ENCODE data around the gene CDKAL1. TPM values are rescaled to one million over a fixed set of nuclear protein-coding genes. Genes with fewer than 3 reads are reported as not detected.

The CDKAL1 gene
- total and polyA plus RNA-seq, 2 donors = 9.8 to 19.9 TPM

GRCh38 chr6:21274851-21275250 lies 740.6 kb downstream of the CDKAL1 start:
- Histone ChIP-seq H3K9me3 (ENCODE audit: control insufficient read depth in 2 of 2, insufficient read depth in 1 of 2, low read length in 1 of 2) (no peaks in the 10 kb centered on the region), H3K36me3 (ENCODE audit: control insufficient read depth in 2 of 2, insufficient read depth in 2 of 2, low read length in 1 of 2) (no peaks in the 10 kb centered on the region), H3K4me3 (ENCODE audit: low read length in 2 of 2) (no peak overlapping the region), H3K4me1 (ENCODE audit: control insufficient read depth in 2 of 2, insufficient read depth in 2 of 2, low read length in 2 of 2) (no peaks in the 10 kb centered on the region), H3K27ac (ENCODE audit: low read depth in 1 of 2, low read length in 1 of 2) (no peak overlapping the region), H3K27me3 (ENCODE audit: control insufficient read depth in 2 of 2, insufficient read depth in 1 of 2, low read length in 1 of 2) (no peaks in the 10 kb centered on the region)
- 92% methylated on average over 6 of the region's 6 CpGs for WGBS
- no peak for DNase-seq (ENCODE audit: low read depth in 6 of 9, low spot score in 9 of 9)

- Histone ChIP-seq H3K9me3 (ENCODE audit: control insufficient read depth in 2 of 2, insufficient read depth in 1 of 2, low read length in 1 of 2) (no peaks in the 10 kb centered on the region), H3K4me1 (ENCODE audit: control insufficient read depth in 2 of 2, insufficient read depth in 2 of 2, low read length in 2 of 2) (no peaks in the 10 kb centered on the region), H3K36me3 (ENCODE audit: control insufficient read depth in 2 of 2, insufficient read depth in 2 of 2, low read length in 1 of 2) (no peaks in the 10 kb centered on the region), H3K4me3 (ENCODE audit: low read length in 2 of 2) (no peak overlapping the region), H3K27me3 (ENCODE audit: control insufficient read depth in 2 of 2, insufficient read depth in 1 of 2, low read length in 1 of 2) (no peaks in the 10 kb centered on the region), H3K27ac (ENCODE audit: low read depth in 1 of 2, low read length in 1 of 2) (no peak overlapping the region)
- 94% methylated on average over 7 of the region's 7 CpGs for WGBS
- no peak for DNase-seq (ENCODE audit: low read depth in 6 of 9, low spot score in 9 of 9)
Observed at GRCh38 chr6:21277601-21278374, 743.5 kb downstream of the CDKAL1 start.

- no peaks in the 10 kb centered on the region for H3K36me3 ChIP-seq (ENCODE audit: control insufficient read depth in 2 of 2, insufficient read depth in 2 of 2, low read length in 1 of 2)
- no peaks in the 10 kb centered on the region for H3K4me1 ChIP-seq (ENCODE audit: control insufficient read depth in 2 of 2, insufficient read depth in 2 of 2, low read length in 2 of 2)
- H3K4me3 ChIP-seq (ENCODE audit: low read length in 2 of 2) = no peak overlapping the region
- no peaks in the 10 kb centered on the region for H3K27me3 ChIP-seq (ENCODE audit: control insufficient read depth in 2 of 2, insufficient read depth in 1 of 2, low read length in 1 of 2)
- no peak overlapping the region for H3K27ac ChIP-seq (ENCODE audit: low read depth in 1 of 2, low read length in 1 of 2)
- 91% methylated on average over 4 of the region's 4 CpGs for WGBS
- no peaks in the 10 kb centered on the region for H3K9me3 ChIP-seq (ENCODE audit: control insufficient read depth in 2 of 2, insufficient read depth in 1 of 2, low read length in 1 of 2)
- no peak for DNase-seq (ENCODE audit: low read depth in 6 of 9, low spot score in 9 of 9)
Observed at GRCh38 chr6:21278375-21278745, 744.1 kb downstream of the CDKAL1 start.

GRCh38 chr6:21279619-21280018 lies 745.4 kb downstream of the CDKAL1 start:
- DNase-seq (ENCODE audit: low read depth in 6 of 9, low spot score in 9 of 9) = no peak
- H3K4me3 ChIP-seq (ENCODE audit: low read length in 2 of 2) = no peak overlapping the region
- H3K27ac ChIP-seq (ENCODE audit: low read depth in 1 of 2, low read length in 1 of 2) = no peak overlapping the region
- H3K9me3 ChIP-seq (ENCODE audit: control insufficient read depth in 2 of 2, insufficient read depth in 1 of 2, low read length in 1 of 2) = no peaks in the 10 kb centered on the region
- no peaks in the 10 kb centered on the region for H3K27me3 ChIP-seq (ENCODE audit: control insufficient read depth in 2 of 2, insufficient read depth in 1 of 2, low read length in 1 of 2)
- H3K4me1 ChIP-seq (ENCODE audit: control insufficient read depth in 2 of 2, insufficient read depth in 2 of 2, low read length in 2 of 2) = no peaks in the 10 kb centered on the region
- no peaks in the 10 kb centered on the region for H3K36me3 ChIP-seq (ENCODE audit: control insufficient read depth in 2 of 2, insufficient read depth in 2 of 2, low read length in 1 of 2)
- WGBS = 97% methylated on average over 5 of the region's 5 CpGs

GRCh38 chr6:21281366-21281765 lies 747.1 kb downstream of the CDKAL1 start:
- Histone ChIP-seq H3K4me3 (ENCODE audit: low read length in 2 of 2) (no peak overlapping the region), H3K9me3 (ENCODE audit: control insufficient read depth in 2 of 2, insufficient read depth in 1 of 2, low read length in 1 of 2) (no peaks in the 10 kb centered on the region), H3K36me3 (ENCODE audit: control insufficient read depth in 2 of 2, insufficient read depth in 2 of 2, low read length in 1 of 2) (no peaks in the 10 kb centered on the region), H3K27ac (ENCODE audit: low read depth in 1 of 2, low read length in 1 of 2) (no peak overlapping the region), H3K4me1 (ENCODE audit: control insufficient read depth in 2 of 2, insufficient read depth in 2 of 2, low read length in 2 of 2) (no peaks in the 10 kb centered on the region), H3K27me3 (ENCODE audit: control insufficient read depth in 2 of 2, insufficient read depth in 1 of 2, low read length in 1 of 2) (no peaks in the 10 kb centered on the region)
- no peak for DNase-seq (ENCODE audit: low read depth in 6 of 9, low spot score in 9 of 9)
- WGBS = 95% methylated on average over 2 of the region's 2 CpGs

Other genes starting within 250 kb of the CDKAL1 start
- gene E2F3, start 132.6 kb upstream of the CDKAL1 start, total RNA-seq = 3.0 TPM
- gene E2F3, start 132.6 kb upstream of the CDKAL1 start, polyA plus RNA-seq = 8.6 TPM

Measured in thymus (tissue), 11 donors.